GM11168 (cell line): Measurements from ENCODE around the gene IKZF5.

ENCODE experiments used
- in situ Hi-C: fragments of 300-500 bp; cut with MboI; formaldehyde crosslinking; loops from one replicate; pipeline ENCODE4 v1.12.0; 2022; ENCODE audit warnings: low sequenced_read_pairs; ENCODE audit not compliant: unreplicated experiment

IKZF5 gene

DNA sequence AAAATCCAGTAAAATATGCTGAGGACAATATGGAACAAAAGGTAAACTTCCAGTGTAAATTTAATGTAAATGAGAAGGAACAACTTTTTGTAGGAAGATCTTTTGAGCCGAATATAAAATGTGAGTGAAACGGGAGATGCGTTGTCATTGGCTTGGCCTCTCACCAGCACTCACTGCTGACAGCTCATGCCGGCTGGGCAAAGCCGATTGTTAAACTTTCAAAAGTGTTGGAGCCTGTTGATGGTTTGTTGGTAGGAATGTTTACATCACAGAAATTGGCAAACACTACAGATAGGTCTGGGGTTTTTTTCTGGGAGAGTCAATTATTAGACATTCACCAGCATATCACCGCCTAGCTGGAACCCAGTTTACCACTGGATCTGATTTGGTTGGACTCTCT, 22.3 kb downstream of the IKZF5 start:
- in situ Hi-C loops: no loop called here

DNA sequence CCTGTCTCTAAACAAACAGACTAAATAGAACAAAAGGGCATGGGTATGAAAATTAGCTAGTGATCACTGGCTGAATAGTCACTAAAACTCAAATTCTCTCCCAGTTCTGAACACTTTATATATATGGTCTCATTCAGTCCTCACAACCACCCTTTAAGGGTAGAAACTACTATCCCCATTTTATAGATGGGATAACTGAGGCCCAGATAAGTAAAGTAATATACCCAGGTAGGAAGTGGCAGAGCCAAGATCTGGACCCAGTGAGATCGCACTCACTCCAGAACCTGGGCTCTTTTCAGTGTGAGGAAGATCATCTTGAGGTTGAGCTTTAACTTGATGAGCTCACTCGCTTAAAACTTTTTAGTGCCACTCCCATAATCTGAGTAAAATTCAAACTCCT, 23.9 kb downstream of the IKZF5 start:
- in situ Hi-C loops: no loop called here

DNA sequence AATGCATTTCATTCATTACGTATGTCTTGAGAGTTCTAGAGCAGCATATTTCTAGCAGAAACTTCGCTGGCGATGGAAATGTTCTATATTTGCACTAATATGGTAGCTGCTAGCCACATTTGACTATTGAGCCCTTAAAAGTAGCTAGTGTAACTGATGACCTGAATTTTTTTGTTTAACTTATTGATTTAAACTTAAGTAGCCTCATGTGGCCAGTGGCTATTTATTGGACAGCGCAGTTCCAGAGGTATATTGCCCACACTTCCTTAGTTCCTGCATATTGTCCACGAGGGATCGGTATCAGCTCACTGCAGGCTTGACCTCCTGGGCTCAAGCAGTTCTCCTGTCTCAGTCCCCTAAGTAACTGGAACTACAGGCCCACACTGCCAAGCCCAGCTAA, 24.7 kb downstream of the IKZF5 start:
- in situ Hi-C loops: no loop called here

- in situ Hi-C loops: no loop called here
Observed at GRCh38 chr10:122981066-122981464, 27.5 kb downstream of the IKZF5 start.

DNA sequence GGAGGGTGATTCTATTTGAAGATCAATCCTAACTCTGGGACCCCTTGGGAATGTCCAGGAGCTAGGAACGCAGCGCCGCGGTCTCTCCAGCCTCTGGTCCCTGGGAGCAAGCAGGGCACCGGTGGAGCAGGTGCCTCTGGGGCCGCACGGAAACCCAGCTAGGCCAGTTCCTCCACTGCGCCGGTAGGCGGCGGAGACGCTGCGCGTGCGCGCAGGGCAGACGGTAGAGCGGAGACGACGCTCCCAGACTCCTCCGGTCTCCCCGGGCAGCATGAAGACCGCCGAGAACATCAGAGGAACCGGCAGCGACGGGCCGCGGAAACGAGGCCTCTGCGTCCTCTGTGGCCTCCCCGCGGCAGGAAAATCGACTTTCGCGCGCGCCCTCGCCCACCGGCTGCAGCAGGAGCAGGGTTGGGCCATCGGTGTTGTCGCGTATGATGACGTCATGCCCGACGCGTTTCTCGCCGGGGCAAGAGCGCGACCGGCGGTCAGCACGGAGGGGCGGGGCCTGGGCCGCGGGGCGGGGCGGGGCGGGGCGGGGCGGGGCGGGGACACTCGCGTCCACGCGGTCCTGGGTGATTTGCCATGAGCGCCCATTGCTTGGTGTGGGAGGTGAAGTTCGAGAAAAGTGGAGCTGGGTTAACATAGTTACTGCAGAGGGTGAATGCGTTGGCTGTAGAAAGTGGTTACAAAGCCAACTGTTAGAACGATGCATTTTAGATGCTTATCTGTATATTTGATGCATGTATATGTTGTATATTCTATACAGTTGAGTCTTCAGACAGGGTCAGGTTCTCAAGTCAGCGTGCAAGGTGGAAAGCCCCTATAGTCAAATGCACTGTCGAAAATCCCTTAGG, 28.2 kb downstream of the IKZF5 start, which contains the start of gene PSTK:
PSTK (plus strand) TSS at position 193 of the 857 bp plus-strand sequence; CDS start at position 272, 79 bp downstream.
- in situ Hi-C loops: no loop called here

GRCh38 chr10:122974543-122975064, 34.0 kb downstream of the IKZF5 start:
- in situ Hi-C loops: no loop called here

GRCh38 chr10:122974023-122974422, 34.6 kb downstream of the IKZF5 start:
- in situ Hi-C loops: no loop called here

GRCh38 chr10:122968698-122969097, 39.9 kb downstream of the IKZF5 start:
- in situ Hi-C loops: no loop called here

GRCh38 chr10:122966879-122967278, 41.7 kb downstream of the IKZF5 start:
- in situ Hi-C loops: no loop called here

GRCh38 chr10:122962405-122962804, 46.2 kb downstream of the IKZF5 start:
- in situ Hi-C loops: no loop called here

DNA sequence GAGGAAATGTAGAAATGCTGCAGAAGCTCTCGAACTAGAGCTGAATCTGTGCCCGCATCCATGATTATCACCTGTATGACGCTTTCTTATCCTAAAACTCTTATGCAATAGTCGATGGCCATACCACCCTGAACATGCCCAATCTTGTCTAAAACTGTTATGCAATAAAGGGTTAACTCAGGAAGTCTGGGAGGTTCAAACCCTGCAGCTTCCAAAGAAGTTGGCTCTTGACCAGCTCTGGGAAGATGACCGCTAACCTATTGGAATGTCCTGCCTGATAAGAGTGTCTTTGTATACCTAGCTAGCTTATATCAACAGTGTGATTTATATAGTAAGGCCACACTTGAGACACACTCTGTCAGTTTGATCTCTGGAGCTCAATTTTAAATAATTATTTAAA, 51.1 kb downstream of the IKZF5 start:
- in situ Hi-C loops: no loop called here

DNA sequence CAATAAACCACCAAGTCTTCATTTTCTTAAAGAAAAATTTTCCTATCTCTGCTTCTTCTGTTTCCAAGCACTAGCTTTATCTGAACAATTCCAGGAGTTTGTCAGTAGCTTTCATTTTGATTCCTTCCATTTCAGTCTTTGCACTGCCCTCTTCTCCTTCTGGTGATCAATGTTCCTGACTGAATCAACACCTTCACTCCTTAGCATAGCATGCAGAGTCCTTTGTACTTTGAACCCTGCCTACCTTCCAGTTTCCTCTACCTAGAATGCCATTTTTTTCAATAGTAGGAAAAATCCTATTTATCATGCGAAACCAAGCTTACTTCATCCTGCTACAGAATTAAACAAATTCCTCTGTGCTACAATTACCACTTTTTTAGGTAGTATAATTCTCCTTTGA, 52.7 kb downstream of the IKZF5 start:
- in situ Hi-C loops: no loop called here

DNA sequence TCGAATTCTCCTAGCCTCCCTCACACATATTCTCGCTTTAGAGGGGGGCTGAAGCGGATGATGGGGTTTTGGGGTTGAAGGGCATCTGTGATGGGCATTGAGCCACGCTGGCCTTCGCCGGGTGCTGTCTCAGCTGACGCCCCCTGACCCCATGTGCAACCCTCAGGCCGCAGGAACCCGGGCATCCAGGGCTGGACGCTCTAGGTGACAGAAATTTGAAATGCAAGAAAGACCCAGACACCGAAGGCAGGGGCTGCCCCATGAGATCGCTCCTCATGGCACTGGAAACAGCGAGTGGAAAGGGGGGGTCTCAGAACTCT, 53.9 kb downstream of the IKZF5 start:
- in situ Hi-C loops: no loop called here

- in situ Hi-C loops: no loop called here
Observed at GRCh38 chr10:122953902-122954730, 54.5 kb downstream of the IKZF5 start, which contains the start of gene C10orf88. Gene C10orf88, minus strand, starts transcription at chr10:122954227. Its CDS starts 49 bp downstream, at chr10:122954178.

- in situ Hi-C loops: no loop called here
Observed at GRCh38 chr10:122949296-122949695, 59.3 kb downstream of the IKZF5 start.
